GM12892 (cell line): ENCODE data around the gene GOT1.

Experiments
- POLR2A ChIP-seq: IDR thresholded peaks from 2 replicates; pipeline ENCODE4 v1.6.1; 2011; ENCODE audit warnings: low read depth, low read length, control low read depth
- POLR2AphosphoS5 ChIP-seq: IDR thresholded peaks from 2 replicates; pipeline ENCODE4 v1.6.1; 2011; ENCODE audit warnings: low read depth, low read length, control low read depth
- TAF1 ChIP-seq: IDR thresholded peaks from 2 replicates; pipeline ENCODE4 v1.6.1; 2011; ENCODE audit warnings: low read depth, mild to moderate bottlenecking, control low read depth, low read length, borderline replicate concordance

DNA sequence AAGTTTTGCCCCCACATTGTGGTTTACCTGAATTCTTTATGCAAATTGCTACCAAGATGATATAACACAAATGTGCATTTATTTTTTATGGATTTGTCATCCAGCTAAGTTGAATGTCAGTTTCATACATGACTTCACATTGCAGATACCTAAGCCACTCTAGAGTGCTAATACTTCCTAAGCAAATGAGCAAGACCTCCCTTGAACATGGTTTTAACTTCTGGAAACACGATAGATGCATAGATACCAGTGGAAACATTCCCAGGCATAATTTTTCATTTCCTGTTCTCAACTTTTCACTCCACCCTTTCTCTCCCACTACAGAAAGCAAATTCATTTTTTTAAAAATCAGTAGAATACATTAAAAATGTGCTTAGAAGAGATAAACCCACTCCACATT lies 20.3 kb downstream of the GOT1 start:
- TF ChIP-seq POLR2A (no peak), POLR2AphosphoS5 (no peak), TAF1 (no peak)
